Endothelial cell (in vitro differentiated cells): ENCODE measurements around the gene GRAMD1A. TPM values are rescaled to one million over a fixed set of nuclear protein-coding genes. Genes with fewer than 3 reads are reported as not detected.

Experiments
- DNase-seq: peaks from one replicate; pipeline ENCODE4 v3.0.0; 2021; ENCODE audit warnings: low spot score
- H3K27ac Mint-ChIP-seq: one replicate; pipeline ENCODE4 v1.8.0; 2021; ENCODE audit warnings: mixed read lengths, inconsistent platforms; ENCODE audit not compliant: unreplicated experiment
- H3K27me3 Mint-ChIP-seq: one replicate; pipeline ENCODE4 v1.8.0; 2021; ENCODE audit warnings: mild to moderate bottlenecking, moderate library complexity, mixed read lengths, inconsistent platforms; ENCODE audit not compliant: unreplicated experiment
- H3K36me3 Mint-ChIP-seq: one replicate; pipeline ENCODE4 v1.8.0; 2021; ENCODE audit warnings: mild to moderate bottlenecking, low read depth, mixed read lengths, inconsistent platforms; ENCODE audit not compliant: unreplicated experiment
- H3K4me1 Mint-ChIP-seq: one replicate; pipeline ENCODE4 v1.8.0; 2021; ENCODE audit warnings: mild to moderate bottlenecking, mixed read lengths, inconsistent platforms; ENCODE audit not compliant: unreplicated experiment
- H3K4me3 Mint-ChIP-seq: one replicate; pipeline ENCODE4 v1.8.0; 2021; ENCODE audit warnings: mild to moderate bottlenecking, mixed read lengths, inconsistent platforms; ENCODE audit not compliant: unreplicated experiment
- H3K9me3 Mint-ChIP-seq: one replicate; pipeline ENCODE4 v1.8.0; 2021; ENCODE audit warnings: mixed read lengths, inconsistent platforms; ENCODE audit not compliant: unreplicated experiment
- long read RNA-seq: library from polyadenylated mRNA; unstranded; transcript quantifications from one replicate; pipeline ENCODE4 v2.0.0, GENCODE V29; 2020; ENCODE audit not compliant: unreplicated experiment
- total RNA-seq: library from RNA; stranded (reverse); fragmentation: NEBNext Ultra II Directional; extraction: Animal tissue kit (Norgen Biotek cat#: 25700); gene quantifications from one replicate; pipeline ENCODE4 v1.2.1, GENCODE V29; 2021; ENCODE audit not compliant: unreplicated experiment
- TF ChIP-seq, protein P1 (sequence below): fragments of 200-600 bp; sonication (generic); IDR thresholded peaks from one replicate; pipeline ENCODE4 v1.5.0; 2021; ENCODE audit warnings: antibody characterized with exemption; ENCODE audit not compliant: unreplicated experiment

GRAMD1A gene
- 156 TPM for total RNA-seq
- long read RNA-seq, partial matches to known transcripts = 17 of 97 reads
- long read RNA-seq, other reads (novel, unspliced or antisense) = 78 of 97 reads

- H3K9me3 Mint-ChIP-seq = no peaks in the 10 kb centered on the region
- peaks cover 28% of the 10 kb centered on the region for H3K27me3 Mint-ChIP-seq
- TF ChIP-seq, protein P1, sequence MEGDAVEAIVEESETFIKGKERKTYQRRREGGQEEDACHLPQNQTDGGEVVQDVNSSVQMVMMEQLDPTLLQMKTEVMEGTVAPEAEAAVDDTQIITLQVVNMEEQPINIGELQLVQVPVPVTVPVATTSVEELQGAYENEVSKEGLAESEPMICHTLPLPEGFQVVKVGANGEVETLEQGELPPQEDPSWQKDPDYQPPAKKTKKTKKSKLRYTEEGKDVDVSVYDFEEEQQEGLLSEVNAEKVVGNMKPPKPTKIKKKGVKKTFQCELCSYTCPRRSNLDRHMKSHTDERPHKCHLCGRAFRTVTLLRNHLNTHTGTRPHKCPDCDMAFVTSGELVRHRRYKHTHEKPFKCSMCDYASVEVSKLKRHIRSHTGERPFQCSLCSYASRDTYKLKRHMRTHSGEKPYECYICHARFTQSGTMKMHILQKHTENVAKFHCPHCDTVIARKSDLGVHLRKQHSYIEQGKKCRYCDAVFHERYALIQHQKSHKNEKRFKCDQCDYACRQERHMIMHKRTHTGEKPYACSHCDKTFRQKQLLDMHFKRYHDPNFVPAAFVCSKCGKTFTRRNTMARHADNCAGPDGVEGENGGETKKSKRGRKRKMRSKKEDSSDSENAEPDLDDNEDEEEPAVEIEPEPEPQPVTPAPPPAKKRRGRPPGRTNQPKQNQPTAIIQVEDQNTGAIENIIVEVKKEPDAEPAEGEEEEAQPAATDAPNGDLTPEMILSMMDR = no peak
- peak within 1 kb of the TSS; percentile 99 for H3K4me3 Mint-ChIP-seq
- H3K4me1 Mint-ChIP-seq = peaks cover 59% of the 10 kb centered on the region
- peak; percentile 81 for DNase-seq
- H3K36me3 Mint-ChIP-seq = peaks cover 16% of the 10 kb centered on the region
- peak within 1 kb of the TSS; percentile 94 for H3K27ac Mint-ChIP-seq
These were observed at the start of gene GRAMD1A for GRCh38 chr19:34999498-35000337. GRAMD1A (plus strand) TSS chr19:35000323; CDS start chr19:35000479, 156 bp downstream.

DNA sequence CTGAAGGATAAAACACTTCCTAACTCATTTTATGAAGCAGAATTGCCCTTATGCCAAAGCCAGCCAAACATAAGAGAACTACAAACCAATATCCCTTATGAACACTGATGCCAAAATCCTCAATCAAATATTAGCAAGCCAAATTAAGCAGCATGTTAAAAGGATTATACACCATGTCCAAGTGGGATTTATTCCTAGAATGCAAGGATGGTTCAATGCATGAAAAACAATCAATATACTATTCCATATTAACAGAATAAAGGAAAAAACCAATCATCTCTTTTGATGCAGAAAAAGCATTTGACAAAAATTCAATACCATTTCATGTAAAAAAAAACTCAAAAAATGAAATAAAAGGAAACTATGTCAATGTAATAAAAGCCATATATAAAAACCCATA, 47.0 kb upstream of the GRAMD1A start:
- H3K27me3 Mint-ChIP-seq = peaks cover 18% of the 10 kb centered on the region
- H3K9me3 Mint-ChIP-seq = peaks cover 79% of the 10 kb centered on the region

GRCh38 chr19:34957830-34958751, 42.0 kb upstream of the GRAMD1A start:
- Mint-ChIP-seq H3K36me3 (peaks cover 98% of the 10 kb centered on the region), H3K9me3 (peaks cover 92% of the 10 kb centered on the region), H3K27ac (peak overlapping the region; percentile 30), H3K27me3 (peaks cover 58% of the 10 kb centered on the region), H3K4me3 (peak overlapping the region; percentile 99), H3K4me1 (peaks cover 34% of the 10 kb centered on the region)
- TF ChIP-seq, protein P1 = no peak
- no peak for DNase-seq

More for the DNA sequence above, 47.0 kb upstream of the GRAMD1A start:
- TF ChIP-seq, protein P1 = no peak
- DNase-seq = no peak
- no peaks in the 10 kb centered on the region for H3K4me1 Mint-ChIP-seq
- H3K4me3 Mint-ChIP-seq = peak overlapping the region; percentile 70
- no peak overlapping the region for H3K27ac Mint-ChIP-seq
- H3K36me3 Mint-ChIP-seq = peaks cover 96% of the 10 kb centered on the region

DNA sequence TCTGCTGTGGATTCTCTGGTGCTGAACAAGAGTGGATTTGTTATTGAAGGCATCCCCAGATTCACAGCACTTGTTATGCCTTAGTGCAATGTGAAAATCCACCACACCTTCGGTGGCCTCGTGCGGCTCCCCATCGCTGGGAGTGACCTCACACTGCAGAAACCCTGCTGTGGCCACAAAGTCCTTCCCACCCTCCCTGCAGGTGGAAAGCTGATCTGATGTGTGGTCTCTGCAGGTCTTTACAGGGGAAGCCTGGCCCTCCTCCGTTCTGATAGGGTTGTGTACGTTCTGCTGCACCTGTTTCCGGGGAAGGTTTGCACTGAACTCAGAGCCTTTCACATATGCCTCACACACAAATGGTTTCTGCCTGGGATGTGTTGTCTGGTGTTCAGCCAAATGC, 41.1 kb upstream of the GRAMD1A start:
- TF ChIP-seq, protein P1 = no peak
- H3K4me3 Mint-ChIP-seq = peak overlapping the region; percentile 99
- peak overlapping the region; percentile 36 for H3K27ac Mint-ChIP-seq
- peaks cover 37% of the 10 kb centered on the region for H3K4me1 Mint-ChIP-seq
- DNase-seq = no peak
- peaks cover 91% of the 10 kb centered on the region for H3K36me3 Mint-ChIP-seq
- H3K27me3 Mint-ChIP-seq = peaks cover 60% of the 10 kb centered on the region
- H3K9me3 Mint-ChIP-seq = peaks cover 84% of the 10 kb centered on the region
